ENCODE data around the gene CDK14. TPM values are rescaled to one million over a fixed set of nuclear protein-coding genes. Genes with fewer than 3 reads are reported as not detected.

CDK14 gene
- total RNA-seq, result 24.3 and 51.5 TPM in 2 replicates

DNA sequence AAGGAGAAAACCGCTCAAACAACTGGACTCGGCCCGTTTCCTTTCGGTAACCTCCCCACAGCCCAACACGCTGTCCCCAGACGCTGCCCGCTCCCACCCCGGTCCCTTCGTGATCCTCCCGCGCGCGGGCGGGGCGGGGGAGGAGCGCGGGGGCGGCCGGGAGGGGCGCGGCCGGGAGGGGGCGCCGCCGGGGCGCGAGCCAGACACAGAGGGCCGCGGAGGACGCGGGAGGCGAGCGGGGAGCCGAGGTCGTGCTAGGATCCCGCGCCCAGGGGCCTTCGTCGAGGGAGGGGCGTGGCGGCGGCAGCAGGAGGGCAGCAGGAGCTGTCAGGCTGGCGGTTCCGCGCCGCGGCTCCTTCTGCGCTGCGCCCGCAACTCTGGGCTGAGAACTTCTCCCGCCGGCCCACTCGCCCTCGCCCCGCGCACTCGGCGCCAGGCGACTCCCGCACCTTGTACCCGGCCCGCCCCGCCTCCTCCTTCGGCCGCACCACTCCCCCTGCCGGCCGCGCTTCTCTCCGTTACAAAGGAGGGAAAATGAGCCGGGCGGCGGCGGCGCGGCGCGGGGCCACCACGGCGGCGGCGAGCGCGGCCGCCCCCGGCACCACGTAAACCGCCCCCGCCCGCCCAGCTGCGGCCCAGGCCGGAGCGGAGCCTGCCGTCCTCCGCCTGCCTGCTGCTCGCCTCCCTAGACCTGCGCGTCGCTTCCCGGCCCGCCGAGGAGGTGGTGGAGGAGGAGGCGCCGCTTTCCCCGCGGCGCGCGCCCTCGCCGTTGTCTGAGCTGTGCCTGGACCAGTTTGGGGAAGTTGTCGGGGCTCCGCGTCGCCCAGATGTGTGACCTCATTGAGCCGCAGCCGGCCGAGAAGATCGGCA is at the start of gene CDK14:
Gene CDK14 (plus strand): TSS at position 521 of the 870 bp plus-strand sequence. CDS start 307 bp downstream, at position 828.

Other genes starting within 250 kb of the CDK14 start
- gene GTPBP10, start 249.6 kb upstream of the CDK14 start, total RNA-seq, result 13.2 and 26.4 TPM in 2 replicates
- gene CLDN12, start 192.9 kb upstream of the CDK14 start, total RNA-seq, result 27.9 and 31.5 TPM in 2 replicates
- gene PTTG1IP2, start 126.7 kb upstream of the CDK14 start, total RNA-seq, result not detected in 2 replicates